Caco-2 (cell line): ENCODE measurements around the gene FBXO17. TPM values are rescaled to one million over a fixed set of nuclear protein-coding genes. Genes with fewer than 3 reads are reported as not detected.

Source experiments
- BruUV-seq: library from RNA; stranded (reverse); fragments of 400-500 nt; replicated peaks from 2 replicates; lab custom pipeline; 2021; lab: Mats Ljungman, UMichigan
- CTCF ChIA-PET: fragments of 300-600 bp; sonication (Branson Sonifier 250); formaldehyde crosslinking; loops from one replicate; lab custom pipeline; 2022; ENCODE audit warnings: antibody characterized with exemption; lab: Charles Lee
- POLR2A ChIA-PET: fragments of 300-600 bp; sonication (Branson Sonifier 250); formaldehyde crosslinking; loops from one replicate; lab custom pipeline; 2022; ENCODE audit warnings: antibody characterized with exemption; lab: Charles Lee
- DNase-seq, 2 experiments: peaks; one replicate each; pipeline versions ENCODE4 v3.0.0 to v3.0.0-alpha.2; 2020 to 2022
- H3K27me3 ChIP-seq: replicated peaks from 2 replicates; pipeline ENCODE4 v1.6.0; 2011; ENCODE audit warnings: low read length; ENCODE audit not compliant: control insufficient read depth, insufficient read depth
- H3K36me3 ChIP-seq: 2 replicates; pipeline ENCODE4 v1.5.1; 2011; ENCODE audit warnings: low read length; ENCODE audit not compliant: control insufficient read depth, insufficient read depth
- H3K4me1 ChIP-seq: fragments of 250-450 bp; sonication (Bioruptor Pico); 2 replicates; pipeline ENCODE4 v1.5.1; 2020; ENCODE audit warnings: mild to moderate bottlenecking
- H3K4me3 ChIP-seq: 2 replicates; pipeline ENCODE4 v1.5.1; 2011; ENCODE audit warnings: low read depth, mild to moderate bottlenecking, control low read depth, low read length
- H3K9me3 ChIP-seq: fragments of 250-450 bp; sonication (Bioruptor Pico); 2 replicates; pipeline ENCODE4 v1.5.1; 2020; ENCODE audit warnings: mild to moderate bottlenecking, moderate library complexity
- H3K27ac Mint-ChIP-seq: one replicate; pipeline ENCODE4 v1.8.0; 2022; ENCODE audit warnings: mixed read lengths; ENCODE audit not compliant: unreplicated experiment
- H3K27me3 Mint-ChIP-seq: one replicate; pipeline ENCODE4 v1.8.0; 2022; ENCODE audit warnings: mixed read lengths; ENCODE audit not compliant: insufficient read depth, unreplicated experiment
- H3K36me3 Mint-ChIP-seq: one replicate; pipeline ENCODE4 v1.8.0; 2022; ENCODE audit warnings: mild to moderate bottlenecking, mixed read lengths; ENCODE audit not compliant: insufficient read depth, unreplicated experiment
- H3K4me1 Mint-ChIP-seq: one replicate; pipeline ENCODE4 v1.8.0; 2022; ENCODE audit warnings: low read depth, mixed read lengths; ENCODE audit not compliant: unreplicated experiment
- H3K4me3 Mint-ChIP-seq: one replicate; pipeline ENCODE4 v1.8.0; 2022; ENCODE audit warnings: mild to moderate bottlenecking, moderate library complexity, mixed read lengths; ENCODE audit not compliant: unreplicated experiment
- H3K9me3 Mint-ChIP-seq: one replicate; pipeline ENCODE4 v1.8.0; 2022; ENCODE audit warnings: mixed read lengths; ENCODE audit not compliant: unreplicated experiment
- CTCF ChIP-seq, 2 experiments: fragments of 200-600 bp in 1 of 2; IDR thresholded peaks; 1 replicate in 1 of 2; 2 replicates in 1 of 2; pipeline versions ENCODE4 v1.5.1 to v1.8.0; 2011 to 2022; ENCODE audit warnings: antibody characterized with exemption in 1 of 2, control low read depth in 1 of 2, inconsistent platforms in 1 of 2, low read depth in 1 of 2, low read length in 1 of 2, mild to moderate bottlenecking in 1 of 2, moderate library complexity in 1 of 2; ENCODE audit not compliant: insufficient read depth in 1 of 2, severe bottlenecking in 1 of 2, unreplicated experiment in 1 of 2
- intact Hi-C: fragments of 100-400 bp; cut with micrococcal nuclease; formaldehyde crosslinking; loops from one replicate; pipeline ENCODE4 v1.10.0; 2022; ENCODE audit not compliant: unreplicated experiment
- total RNA-seq: library from RNA; stranded (reverse); gene quantifications from 2 replicates; pipeline ENCODE4 v1.2.3, GENCODE V29; 2022

Gene FBXO17
- total RNA-seq, 1 experiment from 2014 or later = 42.8 TPM

DNA sequence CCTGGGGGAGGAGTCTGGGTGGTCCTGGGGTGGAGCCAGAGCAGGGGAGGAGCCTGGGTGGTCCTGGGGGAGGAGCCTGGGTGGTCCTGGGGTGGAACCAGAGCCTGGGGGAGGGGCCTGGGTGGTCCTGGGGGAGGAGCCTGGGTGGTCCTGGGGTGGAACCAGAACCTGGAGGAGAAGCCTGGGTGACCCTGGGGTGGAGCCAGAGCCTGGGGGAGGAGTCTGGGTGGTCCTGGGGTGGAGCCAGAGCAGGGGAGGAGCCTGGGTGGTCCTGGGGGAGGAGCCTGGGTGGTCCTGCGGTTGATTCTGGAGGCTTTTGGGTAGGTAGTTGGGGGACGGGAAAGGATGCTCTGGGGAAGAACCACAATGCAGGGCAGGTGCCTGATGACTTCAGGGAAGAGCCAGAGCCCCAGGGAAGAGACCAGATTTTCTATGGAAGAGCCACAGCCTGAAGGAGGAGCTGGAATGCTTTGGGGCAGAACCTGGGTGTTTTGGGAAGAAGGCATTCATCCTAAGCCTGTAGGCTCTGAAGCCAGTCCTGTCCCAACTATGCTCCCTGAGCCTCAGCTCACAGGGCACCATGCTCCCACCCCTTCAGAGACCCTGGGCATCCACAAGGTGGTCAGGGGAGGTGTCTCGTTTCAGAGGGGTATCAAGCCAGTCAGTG, 29.8 kb downstream of the FBXO17 start:
- no peaks in the 10 kb centered on the region for H3K4me1 Mint-ChIP-seq
- Histone ChIP-seq H3K36me3 (peaks cover 5% of the 10 kb centered on the region), H3K4me1 (no peaks in the 10 kb centered on the region), H3K9me3 (no peaks in the 10 kb centered on the region), H3K27me3 (no peaks in the 10 kb centered on the region), H3K4me3 (no peak overlapping the region)
- ChIA-PET POLR2A (interaction anchor here (1.4 kb wide), 1 partner anchor 15 kb away, joined by 4 read pairs; the partner anchor contains the start of gene MRPS12), CTCF (no interaction called here)
- no peak overlapping the region for H3K27ac Mint-ChIP-seq
- no peak overlapping the region for H3K4me3 Mint-ChIP-seq
- intact Hi-C loops = no loop called here
- BruUV-seq = no TSS peak
- DNase-seq = no peak
- no peaks in the 10 kb centered on the region for H3K27me3 Mint-ChIP-seq
- H3K36me3 Mint-ChIP-seq = peaks cover 44% of the 10 kb centered on the region
- TF ChIP-seq CTCF (IDR thresholded peaks at IDR 0.05; ENCODE audit: insufficient read depth in 1 of 2, low read depth in 1 of 2, low read length in 1 of 2, severe bottlenecking in 1 of 2, unreplicated experiment in 1 of 2) = no peak
- no peaks in the 10 kb centered on the region for H3K9me3 Mint-ChIP-seq

- H3K4me1 Mint-ChIP-seq = no peaks in the 10 kb centered on the region
- ChIA-PET CTCF (interaction anchor here (0.7 kb wide), 1 partner anchor 10 kb away, joined by 3 read pairs; no protein-coding TSS in a partner anchor), POLR2A (no interaction called here)
- DNase-seq = no peak
- peaks cover 5% of the 10 kb centered on the region for H3K36me3 ChIP-seq
- no peaks in the 10 kb centered on the region for H3K9me3 ChIP-seq
- H3K27ac Mint-ChIP-seq = no peak overlapping the region
- no peak for TF ChIP-seq CTCF (IDR thresholded peaks at IDR 0.05; ENCODE audit: insufficient read depth in 1 of 2, low read depth in 1 of 2, low read length in 1 of 2, severe bottlenecking in 1 of 2, unreplicated experiment in 1 of 2)
- no peaks in the 10 kb centered on the region for H3K9me3 Mint-ChIP-seq
- H3K4me3 Mint-ChIP-seq = no peak overlapping the region
- intact Hi-C loops = no loop called here
- H3K4me1 ChIP-seq = no peaks in the 10 kb centered on the region
- H3K4me3 ChIP-seq = no peak overlapping the region
- peaks cover 39% of the 10 kb centered on the region for H3K36me3 Mint-ChIP-seq
- no peaks in the 10 kb centered on the region for H3K27me3 ChIP-seq
- H3K27me3 Mint-ChIP-seq = no peaks in the 10 kb centered on the region
- BruUV-seq = no TSS peak
Measured at GRCh38 chr19:38944981-38945506, 30.5 kb downstream of the FBXO17 start.

DNA sequence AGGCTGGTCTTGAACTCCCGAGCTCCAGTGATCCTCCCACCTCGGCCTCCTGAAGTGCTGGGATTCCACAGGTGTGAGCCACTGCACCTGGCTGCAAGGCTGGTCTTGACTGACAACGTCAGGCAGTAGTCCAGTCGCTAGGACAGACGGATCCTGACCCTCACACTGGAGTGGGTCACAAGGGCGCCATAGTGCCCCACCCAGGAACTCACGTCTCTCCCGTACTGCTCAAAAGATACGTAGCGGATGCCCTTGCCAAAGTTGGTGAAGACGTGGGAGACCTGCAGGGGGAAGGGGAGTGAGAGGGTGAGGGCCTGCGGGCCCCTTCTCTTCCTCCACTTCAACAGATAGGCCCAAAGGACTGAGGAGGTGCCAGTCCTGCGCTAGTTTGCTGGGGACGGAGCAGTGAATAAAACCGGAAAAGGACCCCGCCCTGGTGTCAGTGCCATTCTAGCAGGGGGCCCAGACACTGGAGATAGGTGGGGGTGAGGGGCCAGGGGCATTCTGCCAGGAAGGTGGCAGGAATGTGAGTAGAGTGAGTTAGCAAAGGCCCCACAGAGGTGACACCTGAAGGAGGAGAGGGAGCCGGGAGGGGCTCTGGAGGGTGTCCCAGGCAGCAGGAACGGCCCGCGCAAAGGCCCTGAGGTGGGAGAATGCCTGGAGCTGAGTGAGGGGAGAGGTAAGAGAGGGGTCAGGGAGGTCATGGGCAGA, 32.9 kb downstream of the FBXO17 start:
- POLR2A ChIA-PET = no interaction called here
- CTCF ChIA-PET = no interaction called here
- Histone ChIP-seq H3K36me3 (peaks cover 5% of the 10 kb centered on the region), H3K4me1 (no peaks in the 10 kb centered on the region), H3K27me3 (no peaks in the 10 kb centered on the region), H3K9me3 (no peaks in the 10 kb centered on the region), H3K4me3 (no peak overlapping the region)
- no peak for TF ChIP-seq CTCF (IDR thresholded peaks at IDR 0.05; ENCODE audit: insufficient read depth in 1 of 2, low read depth in 1 of 2, low read length in 1 of 2, severe bottlenecking in 1 of 2, unreplicated experiment in 1 of 2)
- no peaks in the 10 kb centered on the region for H3K9me3 Mint-ChIP-seq
- H3K27ac Mint-ChIP-seq = no peak overlapping the region
- no peaks in the 10 kb centered on the region for H3K27me3 Mint-ChIP-seq
- peaks cover 39% of the 10 kb centered on the region for H3K36me3 Mint-ChIP-seq
- BruUV-seq = no TSS peak
- no peaks in the 10 kb centered on the region for H3K4me1 Mint-ChIP-seq
- DNase-seq = no peak
- intact Hi-C loops = no loop called here
- H3K4me3 Mint-ChIP-seq = no peak overlapping the region
